Kidney (tissue), 22 donors: Measurements from ENCODE around the gene SLC9A1. TPM values are rescaled to one million over a fixed set of nuclear protein-coding genes. Genes with fewer than 3 reads are reported as not detected.
A peak's percentile ranks its signal among the peaks of the same experiment; 100 is the strongest.

ENCODE experiments used
- DNase-seq, 5 donors: peaks; one replicate each; pipeline ENCODE4 v3.0.0-alpha.2; 2013 to 2020
- FAIRE-seq: peaks from 2 replicates; lab custom pipeline; 2012; peaks lifted over from hg19 to GRCh38; lab: Jason Lieb, UNC
- H3K27ac ChIP-seq, 2 donors: one replicate each; pipeline ENCODE4 v1.7.0; 2013; ENCODE audit warnings: low read depth in 2 of 2, low read length in 2 of 2, inconsistent platforms in 1 of 2
- H3K27me3 ChIP-seq: one replicate; pipeline ENCODE4 v1.7.1; 2013; ENCODE audit warnings: low read length, inconsistent platforms; ENCODE audit not compliant: control insufficient read depth, insufficient read depth
- H3K36me3 ChIP-seq, 3 donors: one replicate each; pipeline versions ENCODE4 v1.7.0 to v1.7.1; 2013; ENCODE audit warnings: low read length in 3 of 3, control low read depth in 1 of 3, inconsistent platforms in 1 of 3; ENCODE audit not compliant: insufficient read depth in 3 of 3, control insufficient read depth in 2 of 3
- H3K4me1 ChIP-seq, 3 donors: one replicate each; pipeline versions ENCODE4 v1.7.0 to v1.7.1; 2013; ENCODE audit warnings: low read length in 3 of 3, inconsistent platforms in 1 of 3, low read depth in 1 of 3; ENCODE audit not compliant: control insufficient read depth in 2 of 3, insufficient read depth in 2 of 3
- H3K4me3 ChIP-seq, 3 donors: one replicate each; pipeline versions ENCODE4 v1.7.0 to v1.8.1; 2013; ENCODE audit warnings: low read length in 3 of 3, control low read depth in 1 of 3, inconsistent platforms in 1 of 3
- H3K9ac ChIP-seq, 3 donors: one replicate each; pipeline versions ENCODE4 v1.7.0 to v1.7.1; 2013; ENCODE audit warnings: low read length in 3 of 3, control low read depth in 1 of 3, inconsistent platforms in 1 of 3
- H3K9me3 ChIP-seq, 3 donors: one replicate each; pipeline versions ENCODE4 v1.7.0 to v1.7.1; 2013; ENCODE audit warnings: low read length in 3 of 3, control low read depth in 1 of 3, inconsistent platforms in 1 of 3; ENCODE audit not compliant: control insufficient read depth in 2 of 3, insufficient read depth in 1 of 3
- CTCF ChIP-seq: IDR thresholded peaks from 3 replicates; pipeline ENCODE4 v1.5.1; 2012; ENCODE audit warnings: mild to moderate bottlenecking, moderate library complexity, borderline replicate concordance; ENCODE audit not compliant: insufficient read depth; ENCODE audit errors: extremely low read depth
- intact Hi-C: fragments of 100-400 bp; cut with DNase I; formaldehyde crosslinking; loops from one replicate; pipeline ENCODE4 v1.11.1; 2022
- long read RNA-seq, 10 donors: library from polyadenylated mRNA in 1 of 10; unstranded in 1 of 10; transcript quantifications; one replicate each; pipeline ENCODE4 v2.0.0 and lab custom pipeline, GENCODE V29; 2021 to 2026
- polyA plus RNA-seq: library from polyadenylated mRNA; stranded (reverse); fragments of 350-450 nt; fragmentation: Illumina TruSeq; extraction: RNeasy Lipid Tissue Mini Kit (QIAGEN cat#74804); gene quantifications from one replicate; pipeline ENCODE4 v1.2.3, GENCODE V29; 2014; ENCODE audit warnings: low read depth, low replicate concordance; ENCODE audit not compliant: insufficient read depth
- total RNA-seq: library from RNA; stranded (reverse); fragmentation: NEBNext Ultra II Directional; extraction: Animal tissue kit (Norgen Biotek cat#: 25700); gene quantifications from one replicate; pipeline ENCODE4 v1.2.1, GENCODE V29; 2021
- donor health status: control.
- donor health status: control.
- donor health status: control.
- donor health status: control.
- donor health status: control.
- donor health status: DM: yes; HTN: yes; CAD: no.
- donor health status: Normal renal cell carcinoma (clear cell type).

The SLC9A1 gene
- total RNA-seq, result 29.8 TPM
- polyA plus RNA-seq, result 19.3 TPM
- long read RNA-seq, donor 1, full-length matches to known transcripts, result 3 of 3 reads
- long read RNA-seq, donor 1, partial matches to known transcripts, result 0 of 3 reads
- long read RNA-seq, donor 1, other reads (novel, unspliced or antisense), result 0 of 3 reads
- long read RNA-seq, donor 2, full-length matches to known transcripts, result 1 of 1 reads
- long read RNA-seq, donor 2, partial matches to known transcripts, result 0 of 1 reads
- long read RNA-seq, donor 2, other reads (novel, unspliced or antisense), result 0 of 1 reads
- long read RNA-seq, donor 3, full-length matches to known transcripts, result 2 of 2 reads
- long read RNA-seq, donor 3, partial matches to known transcripts, result 0 of 2 reads
- long read RNA-seq, donor 3, other reads (novel, unspliced or antisense), result 0 of 2 reads
- long read RNA-seq, donor 4, full-length matches to known transcripts, result 1 of 1 reads
- long read RNA-seq, donor 4, partial matches to known transcripts, result 0 of 1 reads
- long read RNA-seq, donor 4, other reads (novel, unspliced or antisense), result 0 of 1 reads
- long read RNA-seq, donor 5, result 0 reads
- long read RNA-seq, donor 6, full-length matches to known transcripts, result 2 of 2 reads
- long read RNA-seq, donor 6, partial matches to known transcripts, result 0 of 2 reads
- long read RNA-seq, donor 6, other reads (novel, unspliced or antisense), result 0 of 2 reads
- long read RNA-seq, donor 7, partial matches to known transcripts, result 7 of 13 reads
- long read RNA-seq, donor 7, other reads (novel, unspliced or antisense), result 6 of 13 reads
- long read RNA-seq, donor 8, result 0 reads
- long read RNA-seq, donor 9, result 0 reads
- long read RNA-seq, donor 10, result 0 reads

DNA sequence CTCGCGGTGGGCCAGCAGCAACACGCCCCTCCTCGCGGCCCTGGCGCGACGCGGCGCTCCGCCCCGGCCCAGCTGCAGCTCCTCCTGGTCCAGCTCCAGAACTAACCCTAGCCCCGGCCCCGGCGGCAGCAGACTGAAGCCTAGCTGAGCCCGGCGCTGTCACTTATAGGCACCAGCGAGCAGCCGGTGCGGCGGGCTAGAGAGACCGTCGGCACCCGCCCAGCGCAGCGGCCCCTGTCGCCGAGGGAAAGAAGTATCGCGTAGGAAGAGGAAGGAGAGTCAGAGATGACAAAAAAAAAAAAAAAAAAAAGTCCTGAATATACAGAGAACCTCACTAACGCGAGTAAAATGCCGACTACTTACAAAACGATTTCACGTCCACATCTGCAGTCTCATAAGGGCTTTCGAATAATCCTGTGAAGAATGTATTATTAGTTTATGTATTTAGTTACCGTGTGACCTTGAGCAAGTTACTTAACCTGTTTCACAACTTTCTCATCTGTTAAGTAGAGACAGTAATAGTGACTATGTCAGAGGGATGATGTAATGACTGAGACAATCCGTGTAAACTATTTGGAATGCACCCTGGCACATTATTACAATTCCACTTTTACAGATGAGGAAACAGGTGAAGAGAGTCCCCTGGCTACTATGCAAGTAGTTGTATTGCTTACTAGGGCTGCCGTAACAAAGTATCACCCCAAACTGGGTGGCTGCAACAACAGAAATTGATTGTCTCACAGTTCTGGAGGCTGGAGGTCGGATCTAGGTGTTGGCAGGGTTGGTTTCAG, at the start of gene SLC9A1:
Gene SLC9A1, minus strand, starts transcription at position 135 of the 791 bp plus-strand sequence. CDS start 791 bp downstream, outside the sequence.
- FAIRE-seq (peak; percentile 37), DNase-seq (peak; percentile 96 to 98 (median 97))
- H3K9ac ChIP-seq, result peak within 1 kb of the TSS; percentile 69 to 84 (median 77)
- H3K27ac ChIP-seq, result peak within 1 kb of the TSS; percentile 82 to 87
- H3K9me3 ChIP-seq, result no peaks in the 10 kb centered on the region
- peak; percentile 86 for TF ChIP-seq CTCF
- H3K4me1 ChIP-seq, result peaks cover 0 to 31% (median 19%) of the 10 kb centered on the region in 3 donors
- H3K27me3 ChIP-seq, result no peaks in the 10 kb centered on the region
- intact Hi-C loops, result no loop called here
- H3K4me3 ChIP-seq, result peak within 1 kb of the TSS; percentile 69 to 82 (median 78)
- no peaks in the 10 kb centered on the region for H3K36me3 ChIP-seq

DNA sequence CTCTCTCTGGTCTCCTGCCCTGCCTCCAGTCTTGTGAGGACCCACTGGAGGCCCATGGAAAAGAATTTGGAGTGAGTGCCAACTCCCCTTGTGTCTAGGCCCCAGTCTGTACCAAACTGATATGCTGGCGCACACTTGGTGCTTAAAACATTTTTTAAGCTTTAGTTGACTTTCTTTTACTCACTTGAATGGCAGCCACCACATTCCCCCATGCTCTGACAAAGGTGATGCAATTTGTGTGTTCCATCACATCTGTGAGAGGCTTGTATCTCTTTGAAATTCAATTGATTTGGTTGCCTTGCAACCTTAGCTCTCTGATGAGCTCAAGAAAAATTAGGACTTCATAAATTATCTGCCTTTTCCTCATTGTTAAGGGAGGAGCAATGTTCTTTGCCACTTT, 49.0 kb upstream of the SLC9A1 start:
- no peak overlapping the region for H3K9ac ChIP-seq
- H3K4me1 ChIP-seq, result no peaks in the 10 kb centered on the region
- DNase-seq (no peak), FAIRE-seq (no peak)
- intact Hi-C loops, result no loop called here
- H3K27me3 ChIP-seq, result no peaks in the 10 kb centered on the region
- no peak for TF ChIP-seq CTCF
- H3K9me3 ChIP-seq, result no peaks in the 10 kb centered on the region
- no peak overlapping the region for H3K4me3 ChIP-seq
- H3K27ac ChIP-seq, result no peak overlapping the region
- no peaks in the 10 kb centered on the region for H3K36me3 ChIP-seq

DNA sequence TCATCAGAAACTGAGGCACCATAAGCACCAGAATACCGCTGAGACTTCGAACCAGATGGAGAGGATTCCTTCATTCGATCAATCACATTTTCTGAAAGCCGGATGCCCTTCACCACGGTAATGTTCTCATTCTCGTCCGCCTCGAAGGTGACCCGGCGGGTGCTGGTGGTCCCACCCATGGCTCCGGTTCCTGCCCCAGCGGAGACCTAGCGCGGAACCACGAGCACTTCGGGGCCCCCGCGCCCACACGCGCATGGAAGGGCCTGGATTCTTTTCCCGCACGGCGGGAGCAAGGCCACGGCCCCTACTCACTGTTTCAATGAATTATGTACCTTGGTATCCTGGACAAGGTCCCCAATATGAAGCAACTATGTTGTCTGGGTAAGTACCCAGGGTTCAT, 46.4 kb upstream of the SLC9A1 start:
- FAIRE-seq (no peak), DNase-seq (no peak)
- no peaks in the 10 kb centered on the region for H3K36me3 ChIP-seq
- no peaks in the 10 kb centered on the region for H3K4me1 ChIP-seq
- no peaks in the 10 kb centered on the region for H3K27me3 ChIP-seq
- H3K9me3 ChIP-seq, result no peaks in the 10 kb centered on the region
- intact Hi-C loops, result no loop called here
- no peak overlapping the region for H3K27ac ChIP-seq
- no peak overlapping the region for H3K9ac ChIP-seq
- no peak overlapping the region for H3K4me3 ChIP-seq
- TF ChIP-seq CTCF, result no peak
